ENCODE data around the gene MT4.
"Not testable (repeated sequence)": the region's sequence is repeated elsewhere in the genome, so short reads cannot be mapped to it uniquely, and the experiment has no call there.

The MT4 gene

DNA sequence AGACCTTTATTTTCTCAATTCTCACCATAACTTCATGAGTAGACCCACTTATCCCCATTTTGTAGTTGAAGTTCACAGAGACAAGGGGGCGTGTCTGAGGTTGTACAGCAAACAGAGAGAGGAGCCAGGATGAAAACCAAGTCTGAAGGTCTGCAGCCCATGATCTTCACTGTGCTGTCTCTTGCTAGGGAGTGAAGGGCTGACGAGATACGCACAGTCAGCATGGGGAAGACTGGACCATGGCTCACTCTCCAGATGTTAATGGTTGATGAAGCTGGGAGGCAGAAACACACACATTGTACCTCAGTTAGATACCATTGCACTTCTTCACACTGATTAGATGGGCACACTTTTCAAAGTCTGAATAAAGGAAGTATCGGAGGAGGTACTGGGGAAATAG is 5.8 kb upstream of the MT4 start:
- no peak for DNase-seq

GRCh38 chr16:56560447-56560846 is 4.4 kb upstream of the MT4 start:
- no peak for DNase-seq

DNA sequence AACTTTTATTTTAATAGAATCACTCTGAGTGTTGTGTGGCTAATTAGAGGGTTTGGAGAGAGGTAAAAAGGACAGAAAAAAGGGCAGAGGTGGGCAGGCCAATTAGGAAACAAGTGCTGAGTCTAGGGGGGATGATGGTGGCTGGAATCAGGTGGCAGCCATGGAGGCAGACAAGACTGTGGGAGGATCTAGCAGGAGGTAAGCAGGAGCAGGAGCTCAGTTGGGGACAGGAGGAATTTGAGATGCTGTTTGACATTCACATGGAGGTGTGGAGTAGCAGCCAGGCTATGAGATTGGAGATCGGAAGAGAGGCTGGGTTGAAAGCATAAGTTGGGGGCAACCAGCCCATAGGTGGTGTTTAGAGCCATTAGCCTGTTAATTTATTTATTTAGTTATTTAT is 3.7 kb upstream of the MT4 start:
- DNase-seq, result no peak

GRCh38 chr16:56569971-56570370 is 5.1 kb downstream of the MT4 start:
- no peak for DNase-seq

GRCh38 chr16:56571525-56571924 is 6.7 kb downstream of the MT4 start:
- no peak for DNase-seq

GRCh38 chr16:56574625-56575024 is 9.8 kb downstream of the MT4 start:
- no peak for DNase-seq

- DNase-seq, result no peak
Measured at GRCh38 chr16:56576585-56577299, 11.9 kb downstream of the MT4 start.

- DNase-seq, result no peak
Measured at GRCh38 chr16:56577300-56577625, 12.4 kb downstream of the MT4 start.

- no peak for DNase-seq
Measured at GRCh38 chr16:56580391-56581048, 15.6 kb downstream of the MT4 start.

GRCh38 chr16:56582911-56583310 is 18.0 kb downstream of the MT4 start:
- DNase-seq, result not testable (repeated sequence)

DNA sequence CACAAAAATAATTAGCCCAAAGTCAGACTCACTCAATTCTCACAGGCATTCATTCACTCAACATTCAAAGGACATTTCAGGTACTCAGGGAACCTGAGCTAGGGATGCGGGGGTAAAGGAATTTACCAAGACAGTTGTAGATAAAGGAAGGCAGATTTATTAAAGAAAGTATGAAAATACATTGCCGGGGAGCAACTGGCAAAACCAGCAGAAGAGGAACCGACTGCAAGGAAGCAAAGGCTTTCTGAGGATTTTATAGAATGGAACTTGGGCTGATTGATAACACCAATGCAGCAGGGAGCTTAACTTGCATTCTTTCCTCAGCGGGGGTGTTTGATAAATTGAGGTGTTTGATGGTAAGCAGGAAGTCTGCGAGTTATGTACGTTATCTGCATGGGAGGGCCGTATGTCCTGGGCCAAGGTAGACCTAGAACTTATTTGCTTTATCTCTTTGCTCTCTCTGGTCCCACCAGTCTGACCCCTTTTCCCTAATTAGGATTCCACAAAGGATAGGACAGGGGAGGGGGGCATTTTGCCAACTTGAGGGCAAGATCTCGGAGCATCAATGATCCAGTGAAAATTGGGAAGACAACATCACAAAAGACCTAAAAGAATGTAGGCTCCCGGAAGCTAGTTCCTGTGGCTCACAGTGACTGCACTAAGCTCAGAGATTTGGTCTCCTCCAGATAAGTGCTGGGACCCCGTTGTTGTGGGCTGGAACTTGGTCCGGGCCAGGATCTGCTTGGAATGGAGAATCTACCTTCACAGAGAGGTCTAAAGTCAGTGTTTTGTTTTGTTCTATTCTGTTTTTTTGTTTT is 18.7 kb downstream of the MT4 start:
- no peak for DNase-seq

DNA sequence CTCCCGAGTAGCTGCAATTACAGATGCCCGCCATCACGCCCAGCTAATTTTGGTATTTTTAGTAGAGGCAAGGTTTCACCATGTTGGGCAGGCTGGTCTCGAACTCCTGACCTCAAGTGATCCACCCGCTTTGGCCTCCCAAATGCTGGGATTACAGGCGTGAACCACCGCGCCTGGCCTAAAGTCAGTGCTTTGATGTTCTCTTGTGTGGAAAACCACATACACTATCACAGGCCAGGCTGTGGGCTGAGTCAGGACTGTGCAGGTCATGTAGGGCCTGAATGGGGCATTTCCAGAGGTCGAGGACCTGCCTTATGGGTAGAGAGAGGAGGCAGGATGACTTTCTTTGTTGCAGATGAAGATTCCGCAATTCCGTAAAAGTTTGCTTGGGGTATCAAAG is 19.4 kb downstream of the MT4 start:
- no peak for DNase-seq

DNA sequence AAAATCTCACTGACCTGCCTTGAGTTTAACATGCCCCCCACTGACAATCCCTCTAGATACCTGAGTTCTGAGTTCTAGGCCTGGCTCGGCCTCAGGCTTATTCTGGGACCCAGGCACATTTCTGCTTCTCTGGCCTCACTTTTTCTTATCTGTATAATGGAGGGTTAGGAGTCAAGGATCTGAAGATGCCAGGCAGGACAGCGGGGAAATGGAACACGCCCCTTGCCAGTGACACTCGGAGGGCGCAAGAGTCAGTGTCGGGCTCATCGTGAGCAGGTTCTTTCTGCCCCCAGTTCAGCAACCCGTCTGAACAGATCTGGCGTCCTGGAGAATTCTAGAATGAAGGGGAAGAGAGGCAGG is 23.9 kb downstream of the MT4 start:
- DNase-seq, result no peak

- DNase-seq, result no peak
Measured at GRCh38 chr16:56589141-56590039, 24.5 kb downstream of the MT4 start, which contains the start of gene MT3. Gene MT3 (plus strand): TSS chr16:56589528. CDS start chr16:56589591, 63 bp downstream.

DNA sequence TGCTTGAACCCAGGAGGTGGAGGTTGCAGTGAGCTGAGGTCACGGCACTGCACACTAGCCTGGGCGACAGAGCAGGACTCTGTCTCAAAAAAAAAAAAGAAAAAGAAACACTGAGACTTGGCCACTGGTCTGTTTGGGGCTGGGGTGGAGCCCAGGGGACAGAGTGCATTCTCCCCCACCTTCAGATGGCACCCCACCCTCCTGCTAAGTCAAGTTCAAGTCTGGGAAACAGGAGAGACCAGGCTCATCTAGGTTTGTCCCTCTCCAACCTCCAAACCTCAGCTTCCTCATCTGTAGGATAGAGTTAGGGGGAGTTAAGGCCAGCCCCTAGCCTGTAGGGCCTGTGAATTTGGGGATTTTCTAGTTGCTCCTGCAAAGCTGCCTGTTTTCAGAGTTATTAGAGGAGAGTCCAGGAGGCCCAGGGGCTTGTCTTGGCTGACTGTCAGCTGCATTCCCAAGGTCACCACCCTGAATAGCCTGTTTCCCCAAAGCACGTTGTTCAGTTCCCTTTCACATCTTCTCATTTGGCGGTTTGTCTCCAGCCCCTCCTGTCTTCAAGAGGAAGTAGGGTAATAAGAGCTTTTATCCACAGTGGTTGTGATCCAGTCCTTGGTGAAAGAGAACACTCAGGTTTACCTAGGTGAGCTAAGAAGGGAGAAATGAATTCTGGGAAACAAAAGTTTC is 26.6 kb downstream of the MT4 start:
- no peak for DNase-seq

GRCh38 chr16:56593573-56594291 is 28.9 kb downstream of the MT4 start:
- DNase-seq, result no peak

GRCh38 chr16:56594292-56594619 is 29.4 kb downstream of the MT4 start:
- no peak for DNase-seq

DNA sequence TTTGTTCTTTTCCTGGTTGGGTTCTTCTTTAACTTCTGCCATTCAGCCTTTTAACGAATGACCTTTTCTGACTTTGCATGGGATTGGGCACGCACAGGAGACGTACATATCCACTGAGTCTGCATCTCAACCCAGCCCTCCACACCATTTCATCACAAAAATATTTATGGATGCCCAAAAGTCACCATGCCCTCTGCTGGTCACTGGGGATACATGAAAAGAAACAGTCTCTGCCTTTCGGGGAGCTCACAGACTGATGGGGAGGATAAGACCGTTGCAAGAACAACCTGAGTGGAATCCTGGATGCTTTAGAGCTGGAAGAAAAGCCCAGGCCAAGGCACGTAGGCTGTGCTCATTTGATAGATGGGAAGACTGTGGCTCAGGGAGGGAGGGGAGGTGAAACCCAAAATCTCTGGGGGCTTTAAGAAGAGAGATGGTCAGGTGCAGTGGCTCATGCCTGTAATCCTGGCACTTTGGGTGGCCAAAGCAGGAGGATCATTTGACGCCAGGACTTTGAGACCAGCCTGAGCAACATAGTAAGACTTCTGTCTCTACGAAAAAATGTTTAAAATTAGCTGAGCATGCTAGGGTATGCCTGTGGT is 35.6 kb downstream of the MT4 start:
- DNase-seq, result no peak

- DNase-seq, result no peak
Measured at GRCh38 chr16:56601325-56601724, 36.5 kb downstream of the MT4 start.

GRCh38 chr16:56603589-56603988 is 38.7 kb downstream of the MT4 start:
- no peak for DNase-seq

GRCh38 chr16:56604966-56605365 is 40.1 kb downstream of the MT4 start:
- no peak for DNase-seq

Data from T1000 (cell line).